Lower leg skin (tissue), 4 donors: ENCODE data around the gene NOL4. TPM values are rescaled to one million over a fixed set of nuclear protein-coding genes. Genes with fewer than 3 reads are reported as not detected.

Experiments used
- DNase-seq, 2 donors: peaks; one replicate each; pipeline ENCODE4 v3.0.0-alpha.2; 2019; ENCODE audit warnings: low spot score in 2 of 2
- H3K4me3 ChIP-seq: fragments of 200-600 bp; sonication (generic); 2 replicates; pipeline ENCODE4 v1.5.1; 2017; ENCODE audit warnings: mild to moderate bottlenecking, low read depth; ENCODE audit not compliant: poor library complexity, severe bottlenecking
- POLR2A ChIP-seq, 2 donors: fragments of 450-650 bp; IDR thresholded peaks; one replicate each; pipeline ENCODE4 v1.6.1; 2016 to 2017; ENCODE audit warnings: antibody characterized with exemption in 2 of 2, mild to moderate bottlenecking in 1 of 2, moderate library complexity in 1 of 2
- WGBS, 2 donors: methylation state at CpG; one replicate each; pipeline ENCODE4 v1.1.5; 2018; 5-methylcytosine and 5-hydroxymethylcytosine counted together
- intact Hi-C: fragments of 100-400 bp; cut with DNase I; formaldehyde crosslinking; loops from one replicate; pipeline ENCODE4 v1.15.0; 2023; ENCODE audit warnings: low total_unique reads
- total RNA-seq, 4 donors: library from RNA; depleted of rRNA; stranded (reverse); fragments of >200 nt; gene quantifications; one replicate each; pipeline ENCODE4 v1.1.0, GENCODE V29; 2016
- TF ChIP-seq, protein P1 (sequence below), 3 donors: fragments of 450-650 bp; IDR thresholded peaks; one replicate each; pipeline ENCODE4 v1.5.1; 2016; ENCODE audit warnings: antibody characterized with exemption in 3 of 3, mild to moderate bottlenecking in 3 of 3, moderate library complexity in 2 of 3

The NOL4 gene
- total RNA-seq, 4 donors from 2014 or later: 0.19 to 4.5 (median 0.21) TPM; not detected in 1

DNA sequence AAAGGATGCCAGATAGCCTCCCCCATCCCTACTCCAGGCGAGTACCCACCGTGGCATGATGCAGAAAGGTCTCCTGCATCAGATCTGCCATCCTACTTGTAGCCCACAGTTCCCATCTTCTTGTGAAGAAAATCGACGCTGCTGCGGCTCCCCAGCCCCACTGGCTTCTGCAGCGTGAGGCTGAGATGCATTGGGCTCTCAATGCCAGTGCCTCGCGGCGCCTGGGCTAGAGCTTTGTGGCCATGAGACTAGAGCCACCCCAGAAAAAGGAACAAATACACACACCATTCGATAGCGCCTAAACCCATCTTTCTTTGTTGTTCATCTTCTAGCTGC is 2.8 kb downstream of the NOL4 start:
- TF ChIP-seq, protein P1, sequence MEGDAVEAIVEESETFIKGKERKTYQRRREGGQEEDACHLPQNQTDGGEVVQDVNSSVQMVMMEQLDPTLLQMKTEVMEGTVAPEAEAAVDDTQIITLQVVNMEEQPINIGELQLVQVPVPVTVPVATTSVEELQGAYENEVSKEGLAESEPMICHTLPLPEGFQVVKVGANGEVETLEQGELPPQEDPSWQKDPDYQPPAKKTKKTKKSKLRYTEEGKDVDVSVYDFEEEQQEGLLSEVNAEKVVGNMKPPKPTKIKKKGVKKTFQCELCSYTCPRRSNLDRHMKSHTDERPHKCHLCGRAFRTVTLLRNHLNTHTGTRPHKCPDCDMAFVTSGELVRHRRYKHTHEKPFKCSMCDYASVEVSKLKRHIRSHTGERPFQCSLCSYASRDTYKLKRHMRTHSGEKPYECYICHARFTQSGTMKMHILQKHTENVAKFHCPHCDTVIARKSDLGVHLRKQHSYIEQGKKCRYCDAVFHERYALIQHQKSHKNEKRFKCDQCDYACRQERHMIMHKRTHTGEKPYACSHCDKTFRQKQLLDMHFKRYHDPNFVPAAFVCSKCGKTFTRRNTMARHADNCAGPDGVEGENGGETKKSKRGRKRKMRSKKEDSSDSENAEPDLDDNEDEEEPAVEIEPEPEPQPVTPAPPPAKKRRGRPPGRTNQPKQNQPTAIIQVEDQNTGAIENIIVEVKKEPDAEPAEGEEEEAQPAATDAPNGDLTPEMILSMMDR (IDR thresholded peaks at IDR 0.05): no peak
- TF ChIP-seq POLR2A (IDR thresholded peaks at IDR 0.05): no peak
- peak in 1 of 2 donors; percentile 74 for DNase-seq
- WGBS, 2 donors: 1 to 2% methylated on average over 11 of the region's 11 CpGs
- intact Hi-C loops: no loop called here
- no peak overlapping the region for H3K4me3 ChIP-seq

DNA sequence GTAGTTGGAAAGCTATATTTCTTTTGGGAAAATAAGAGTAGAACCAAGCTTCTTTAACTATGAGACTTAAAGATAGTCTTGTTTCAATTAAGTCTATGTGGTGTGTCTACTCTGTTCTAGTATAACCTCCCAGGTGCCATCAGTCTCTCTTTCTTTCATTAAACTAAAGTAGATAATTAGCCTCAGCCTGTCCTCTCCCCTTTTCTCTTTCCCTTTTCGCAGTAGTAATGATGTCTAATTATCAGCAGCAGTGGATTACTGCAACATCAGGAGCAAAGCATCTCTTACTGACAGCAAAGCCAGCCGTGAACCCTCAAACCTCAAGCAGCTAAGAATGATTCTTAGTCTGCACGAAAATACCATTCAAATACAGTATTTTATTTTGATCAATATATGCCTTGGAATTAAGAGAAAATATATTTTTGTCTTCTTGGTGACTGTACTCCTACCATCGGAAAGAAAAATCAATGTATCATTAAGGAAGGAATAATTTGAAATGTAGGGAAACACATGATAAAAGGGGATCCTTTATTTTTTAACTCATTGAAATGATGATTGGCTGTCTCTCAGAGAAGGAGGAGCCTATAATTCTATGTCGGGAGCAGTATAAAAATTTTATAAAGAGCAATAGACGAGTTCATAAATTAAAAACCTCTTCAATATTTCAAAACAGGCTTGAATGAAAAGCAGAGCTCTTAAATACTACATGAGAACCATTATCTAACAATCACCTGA is 4.5 kb downstream of the NOL4 start:
- H3K4me3 ChIP-seq: no peak overlapping the region
- intact Hi-C loops: no loop called here
- TF ChIP-seq POLR2A (IDR thresholded peaks at IDR 0.05): no peak
- TF ChIP-seq, protein P1 (IDR thresholded peaks at IDR 0.05): no peak
- DNase-seq: no peak
- 65 to 67% methylated on average over 6 of the region's 6 CpGs for WGBS, 2 donors

DNA sequence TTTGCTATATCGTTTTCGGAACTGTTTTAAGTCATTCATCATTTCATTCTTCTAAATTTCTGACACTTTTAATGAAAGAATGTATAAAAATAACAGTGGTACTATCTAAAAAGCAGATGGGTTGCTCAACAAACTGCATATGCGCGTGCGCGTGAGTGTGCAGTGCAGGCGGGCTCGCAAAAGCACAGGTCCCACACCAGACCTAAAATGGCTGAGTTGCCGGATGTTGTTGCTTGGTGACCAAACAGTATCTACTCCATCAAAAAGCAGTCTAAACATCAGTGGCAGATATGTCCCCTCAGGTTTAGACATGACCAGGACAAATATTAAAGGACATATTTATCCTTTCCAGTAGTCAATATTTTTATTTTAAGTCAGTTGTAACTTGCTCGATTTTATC is 5.1 kb downstream of the NOL4 start:
- H3K4me3 ChIP-seq: no peak overlapping the region
- TF ChIP-seq, protein P1 (IDR thresholded peaks at IDR 0.05): no peak
- no peak for TF ChIP-seq POLR2A (IDR thresholded peaks at IDR 0.05)
- DNase-seq: no peak
- intact Hi-C loops: no loop called here
- WGBS, 2 donors: 91 to 94% methylated on average over 10 of the region's 10 CpGs

- no peak overlapping the region for H3K4me3 ChIP-seq
- no peak for DNase-seq
- WGBS, 2 donors: 31 to 41% methylated on average over 1 of the region's 1 CpG
- TF ChIP-seq POLR2A (IDR thresholded peaks at IDR 0.05): no peak
- TF ChIP-seq, protein P1 (IDR thresholded peaks at IDR 0.05): no peak
- intact Hi-C loops: no loop called here
These were observed 12.2 kb downstream of the NOL4 start for GRCh38 chr18:34212511-34212910.

DNA sequence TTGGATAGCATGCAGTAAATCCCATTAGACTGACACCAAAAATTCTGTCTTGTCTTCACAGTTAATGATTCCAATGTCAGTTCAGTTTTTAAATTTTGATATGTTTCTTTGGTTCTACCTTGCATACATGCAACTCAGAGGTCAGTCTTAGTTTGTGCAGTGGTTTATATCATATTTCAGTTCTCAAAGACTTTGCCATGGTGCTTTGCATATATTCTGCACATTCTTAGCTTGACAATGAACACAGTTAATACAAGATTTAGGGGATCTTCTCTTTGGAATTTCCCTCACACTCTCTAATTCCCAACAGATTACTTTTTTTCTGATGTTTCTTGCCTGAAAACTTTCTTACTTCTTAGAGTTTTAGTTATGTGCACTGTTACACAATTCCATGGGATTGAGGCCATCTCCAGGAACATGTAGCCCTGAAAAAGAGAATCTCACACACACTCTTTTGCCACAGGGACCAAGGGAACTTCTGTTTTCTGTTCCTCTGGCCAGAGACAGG is 17.3 kb downstream of the NOL4 start:
- TF ChIP-seq, protein P1 (IDR thresholded peaks at IDR 0.05): no peak
- TF ChIP-seq POLR2A (IDR thresholded peaks at IDR 0.05): no peak
- H3K4me3 ChIP-seq: no peak overlapping the region
- intact Hi-C loops: no loop called here
- no peak for DNase-seq

DNA sequence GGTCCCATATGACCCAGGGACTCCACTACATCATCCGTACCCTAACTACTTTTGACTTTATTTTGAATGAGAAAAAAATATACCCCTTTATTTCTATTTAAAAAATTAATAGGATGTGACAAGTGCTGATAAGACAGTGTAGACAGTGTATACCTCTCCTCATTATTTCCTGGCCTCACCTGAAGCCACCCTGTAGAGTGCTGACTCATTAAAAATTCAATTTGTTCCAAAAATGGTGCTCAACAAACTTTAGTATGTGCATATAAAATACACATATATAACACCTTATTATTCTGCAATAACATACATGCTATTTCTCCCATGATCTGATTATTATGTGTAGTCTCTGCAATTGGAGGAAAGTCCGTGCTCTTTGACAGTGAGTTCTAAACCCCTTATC is 20.8 kb downstream of the NOL4 start:
- no peak overlapping the region for H3K4me3 ChIP-seq
- no peak for DNase-seq
- intact Hi-C loops: no loop called here
- 89 to 91% methylated on average over 2 of the region's 2 CpGs for WGBS, 2 donors
- no peak for TF ChIP-seq POLR2A (IDR thresholded peaks at IDR 0.05)
- TF ChIP-seq, protein P1 (IDR thresholded peaks at IDR 0.05): no peak
